SU-DHL-6 (cell line): Measurements from ENCODE around the gene LRP1B.

Experiments
- H2AFZ ChIP-seq: fragments of 200-600 bp; sonication (generic); 2 replicates; pipeline ENCODE4 v1.6.1; 2014; ENCODE audit warnings: low read depth, mild to moderate bottlenecking, moderate library complexity, mixed read lengths, antibody characterized with exemption, low read length; ENCODE audit not compliant: severe bottlenecking
- H3F3A ChIP-seq: fragments of 200-600 bp; shearing (Covaris generic); 2 replicates; pipeline ENCODE4 v1.6.0; 2016; ENCODE audit warnings: antibody characterized with exemption, mild to moderate bottlenecking; ENCODE audit not compliant: insufficient read depth
- H3K27ac ChIP-seq: fragments of 200-600 bp; sonication (generic); 2 replicates; pipeline ENCODE4 v1.5.1; 2016; ENCODE audit warnings: low read depth, mild to moderate bottlenecking, low read length, moderate library complexity, mixed read lengths
- H3K27me3 ChIP-seq: fragments of 200-600 bp; sonication (generic), shearing (Covaris generic); 2 replicates; pipeline ENCODE4 v1.6.0; 2014; ENCODE audit warnings: mild to moderate bottlenecking, low read length
- H3K36me3 ChIP-seq: fragments of 200-600 bp; sonication (generic); 2 replicates; pipeline ENCODE4 v1.6.1; 2014; ENCODE audit warnings: mild to moderate bottlenecking, low read length, mixed read lengths
- H3K4me2 ChIP-seq: fragments of 300-600, 200-600 bp; shearing (Covaris generic), sonication (generic); 2 replicates; pipeline ENCODE4 v1.6.0; 2014; ENCODE audit warnings: low read length, low read depth, mild to moderate bottlenecking; ENCODE audit not compliant: poor library complexity, severe bottlenecking
- H3K4me3 ChIP-seq: fragments of 200-600 bp; sonication (generic); 2 replicates; pipeline ENCODE4 v1.5.1; 2014; ENCODE audit warnings: antibody characterized with exemption, low read length, mild to moderate bottlenecking, mixed read lengths; ENCODE audit not compliant: insufficient read depth, poor library complexity, severe bottlenecking
- H3K79me2 ChIP-seq: fragments of 200-600 bp; sonication (generic); 2 replicates; pipeline ENCODE4 v1.6.1; 2014; ENCODE audit warnings: mild to moderate bottlenecking, low read length, moderate library complexity; ENCODE audit not compliant: insufficient read depth
- H3K9ac ChIP-seq: fragments of 200-600 bp; sonication (generic); 2 replicates; pipeline ENCODE4 v1.7.0; 2014; ENCODE audit warnings: mild to moderate bottlenecking, low read length
- H3K9me2 ChIP-seq: fragments of 200-600 bp; sonication (generic); replicated peaks from 2 replicates; pipeline ENCODE4 v1.6.1; 2014; ENCODE audit warnings: low read length; ENCODE audit not compliant: insufficient read depth
- H3K9me3 ChIP-seq: fragments of 200-600 bp; sonication (generic); 2 replicates; pipeline ENCODE4 v1.6.1; 2014; ENCODE audit warnings: low read length, mixed read lengths; ENCODE audit not compliant: insufficient read depth
- H4K20me1 ChIP-seq: fragments of 200-600 bp; sonication (generic); 2 replicates; pipeline ENCODE4 v1.6.1; 2014; ENCODE audit warnings: low read depth, mild to moderate bottlenecking, antibody characterized with exemption, low read length, moderate library complexity, mixed read lengths
- EZH2phosphoT487 ChIP-seq: fragments of 200-600 bp; sonication (generic), shearing (Covaris generic); conservative IDR thresholded peaks from 2 replicates; pipeline ENCODE4 v1.6.1; 2018; ENCODE audit warnings: mild to moderate bottlenecking, antibody characterized with exemption, low read length, moderate library complexity, mixed read lengths
- TF ChIP-seq, protein P1 (sequence below): fragments of 200-600 bp; sonication (generic); IDR thresholded peaks from one replicate; pipeline ENCODE4 v1.5.1; 2017; ENCODE audit warnings: antibody characterized with exemption, mild to moderate bottlenecking, low read length, moderate library complexity; ENCODE audit not compliant: insufficient read depth, poor library complexity, severe bottlenecking

LRP1B gene

DNA sequence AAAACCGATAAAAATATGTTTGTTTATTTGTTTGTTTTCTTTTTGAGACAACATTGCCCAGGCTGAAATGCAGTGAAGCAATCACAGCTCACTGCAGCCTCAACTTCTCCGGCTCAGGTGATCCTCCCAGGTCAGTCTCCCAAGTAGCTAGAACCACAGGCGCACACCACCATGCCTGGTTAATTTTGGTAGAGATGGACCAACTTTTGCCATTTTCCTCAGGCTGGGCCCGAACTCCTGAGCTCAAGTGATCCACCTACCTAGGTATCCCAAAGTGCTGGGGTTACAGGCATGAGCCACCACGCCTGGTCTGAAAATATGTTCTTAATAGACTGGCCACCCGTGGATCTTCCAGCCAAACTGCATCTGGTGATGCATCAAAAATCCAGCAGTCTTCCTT lies 1867.9 kb downstream of the LRP1B start:
- no peak for TF ChIP-seq EZH2phosphoT487
- TF ChIP-seq, protein P1, sequence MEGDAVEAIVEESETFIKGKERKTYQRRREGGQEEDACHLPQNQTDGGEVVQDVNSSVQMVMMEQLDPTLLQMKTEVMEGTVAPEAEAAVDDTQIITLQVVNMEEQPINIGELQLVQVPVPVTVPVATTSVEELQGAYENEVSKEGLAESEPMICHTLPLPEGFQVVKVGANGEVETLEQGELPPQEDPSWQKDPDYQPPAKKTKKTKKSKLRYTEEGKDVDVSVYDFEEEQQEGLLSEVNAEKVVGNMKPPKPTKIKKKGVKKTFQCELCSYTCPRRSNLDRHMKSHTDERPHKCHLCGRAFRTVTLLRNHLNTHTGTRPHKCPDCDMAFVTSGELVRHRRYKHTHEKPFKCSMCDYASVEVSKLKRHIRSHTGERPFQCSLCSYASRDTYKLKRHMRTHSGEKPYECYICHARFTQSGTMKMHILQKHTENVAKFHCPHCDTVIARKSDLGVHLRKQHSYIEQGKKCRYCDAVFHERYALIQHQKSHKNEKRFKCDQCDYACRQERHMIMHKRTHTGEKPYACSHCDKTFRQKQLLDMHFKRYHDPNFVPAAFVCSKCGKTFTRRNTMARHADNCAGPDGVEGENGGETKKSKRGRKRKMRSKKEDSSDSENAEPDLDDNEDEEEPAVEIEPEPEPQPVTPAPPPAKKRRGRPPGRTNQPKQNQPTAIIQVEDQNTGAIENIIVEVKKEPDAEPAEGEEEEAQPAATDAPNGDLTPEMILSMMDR = no peak
- Histone ChIP-seq H3K9me3 (no peaks in the 10 kb centered on the region), H3K79me2 (no peaks in the 10 kb centered on the region), H3K9ac (no peak overlapping the region), H2AFZ (no peak overlapping the region), H4K20me1 (no peaks in the 10 kb centered on the region), H3K36me3 (no peaks in the 10 kb centered on the region), H3F3A (no peaks in the 10 kb centered on the region), H3K4me3 (no peak overlapping the region), H3K27me3 (no peaks in the 10 kb centered on the region), H3K4me2 (no peak overlapping the region), H3K27ac (no peak overlapping the region), H3K9me2 (no peaks in the 10 kb centered on the region)

DNA sequence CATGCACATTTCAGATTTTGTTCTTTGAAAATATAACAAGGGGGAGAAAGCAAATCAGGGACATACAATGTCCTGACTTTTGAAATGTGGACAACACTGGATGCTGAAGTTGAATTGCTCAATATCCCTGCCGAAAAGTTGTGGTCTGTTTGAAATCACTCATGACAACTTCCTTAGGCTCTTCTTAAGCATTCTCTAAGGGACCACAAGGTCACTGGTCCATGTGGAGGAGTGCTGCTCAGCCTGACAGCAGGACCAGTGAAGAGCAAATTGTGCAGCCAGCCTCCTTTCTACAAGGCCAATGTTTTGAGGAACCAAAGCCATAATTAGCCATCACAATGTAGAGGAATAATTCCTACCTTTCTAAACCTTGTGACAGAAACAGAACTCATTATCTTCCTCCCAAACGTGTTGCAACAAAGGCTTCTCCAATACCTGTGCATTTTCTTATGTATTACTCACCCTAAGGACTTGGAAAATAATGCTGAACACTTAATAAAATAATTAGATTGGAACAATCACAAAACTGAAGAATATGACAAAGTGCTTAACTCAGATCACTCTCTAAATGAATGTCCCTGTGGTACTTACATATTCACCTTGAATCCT lies 1873.0 kb downstream of the LRP1B start:
- H3K9ac ChIP-seq = no peak overlapping the region
- H3K9me3 ChIP-seq = no peaks in the 10 kb centered on the region
- no peaks in the 10 kb centered on the region for H3K79me2 ChIP-seq
- no peak overlapping the region for H3K4me3 ChIP-seq
- no peak overlapping the region for H3K27ac ChIP-seq
- TF ChIP-seq EZH2phosphoT487 = no peak
- TF ChIP-seq, protein P1 = no peak
- H3K27me3 ChIP-seq = no peaks in the 10 kb centered on the region
- H3K36me3 ChIP-seq = no peaks in the 10 kb centered on the region
- H3K9me2 ChIP-seq = no peaks in the 10 kb centered on the region
- no peak overlapping the region for H3K4me2 ChIP-seq
- no peaks in the 10 kb centered on the region for H3F3A ChIP-seq
- H2AFZ ChIP-seq = no peak overlapping the region
- no peaks in the 10 kb centered on the region for H4K20me1 ChIP-seq

GRCh38 chr2:140256080-140256479 lies 1874.7 kb downstream of the LRP1B start:
- TF ChIP-seq EZH2phosphoT487 = no peak
- TF ChIP-seq, protein P1 = no peak
- Histone ChIP-seq H4K20me1 (no peaks in the 10 kb centered on the region), H3K4me3 (no peak overlapping the region), H3K27ac (no peak overlapping the region), H3K79me2 (no peaks in the 10 kb centered on the region), H3K9me2 (no peaks in the 10 kb centered on the region), H3K4me2 (no peak overlapping the region), H3F3A (no peaks in the 10 kb centered on the region), H3K27me3 (no peaks in the 10 kb centered on the region), H3K9me3 (no peaks in the 10 kb centered on the region), H2AFZ (no peak overlapping the region), H3K9ac (no peak overlapping the region), H3K36me3 (no peaks in the 10 kb centered on the region)
